ENCODE data around the gene FRAT1. TPM values are rescaled to one million over a fixed set of nuclear protein-coding genes. Genes with fewer than 3 reads are reported as not detected.
A peak's percentile ranks its signal among the peaks of the same experiment; 100 is the strongest.
"Not testable (repeated sequence)": the region's sequence is repeated elsewhere in the genome, so short reads cannot be mapped to it uniquely, and the experiment has no call there.

Gene FRAT1
- total RNA-seq, 1 donor from 2014 or later: 2.4 TPM

DNA sequence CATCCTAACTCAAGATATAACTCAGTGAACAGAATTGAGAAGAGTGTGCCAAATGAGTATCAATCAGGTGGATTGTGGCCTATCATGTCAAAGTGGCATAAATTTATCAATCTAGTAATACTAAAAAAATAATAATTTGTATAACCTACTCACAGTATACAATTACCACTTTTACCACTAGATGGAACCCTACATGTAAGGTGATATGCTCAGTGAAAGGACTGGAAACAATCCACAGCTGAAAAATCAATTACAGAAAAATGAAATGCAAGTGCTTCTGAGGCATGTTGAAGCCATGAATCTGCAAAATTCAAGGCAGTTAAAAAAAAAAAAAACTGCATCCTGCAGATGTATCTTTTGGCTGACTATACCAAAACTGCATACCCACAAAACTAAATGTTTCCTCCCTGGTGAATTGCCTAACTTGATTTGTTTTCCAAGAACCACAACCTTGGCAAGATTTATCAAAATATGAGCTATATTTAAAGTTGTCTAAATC lies 40.5 kb upstream of the FRAT1 start:
- Histone ChIP-seq H3K36me3 (ENCODE audit: control insufficient read depth, insufficient read depth, low read length) (no peaks in the 10 kb centered on the region), H3K4me3 (ENCODE audit: low read depth, low read length) (no peak overlapping the region), H3K27me3 (ENCODE audit: control insufficient read depth, insufficient read depth, low read length) (no peaks in the 10 kb centered on the region)
- peak; percentile 16 for DNase-seq (ENCODE audit: low read depth)
- TF ChIP-seq CTCF (IDR thresholded peaks at IDR 0.05; ENCODE audit: insufficient read depth, low read length, poor library complexity, severe bottlenecking): peak; percentile 44

DNA sequence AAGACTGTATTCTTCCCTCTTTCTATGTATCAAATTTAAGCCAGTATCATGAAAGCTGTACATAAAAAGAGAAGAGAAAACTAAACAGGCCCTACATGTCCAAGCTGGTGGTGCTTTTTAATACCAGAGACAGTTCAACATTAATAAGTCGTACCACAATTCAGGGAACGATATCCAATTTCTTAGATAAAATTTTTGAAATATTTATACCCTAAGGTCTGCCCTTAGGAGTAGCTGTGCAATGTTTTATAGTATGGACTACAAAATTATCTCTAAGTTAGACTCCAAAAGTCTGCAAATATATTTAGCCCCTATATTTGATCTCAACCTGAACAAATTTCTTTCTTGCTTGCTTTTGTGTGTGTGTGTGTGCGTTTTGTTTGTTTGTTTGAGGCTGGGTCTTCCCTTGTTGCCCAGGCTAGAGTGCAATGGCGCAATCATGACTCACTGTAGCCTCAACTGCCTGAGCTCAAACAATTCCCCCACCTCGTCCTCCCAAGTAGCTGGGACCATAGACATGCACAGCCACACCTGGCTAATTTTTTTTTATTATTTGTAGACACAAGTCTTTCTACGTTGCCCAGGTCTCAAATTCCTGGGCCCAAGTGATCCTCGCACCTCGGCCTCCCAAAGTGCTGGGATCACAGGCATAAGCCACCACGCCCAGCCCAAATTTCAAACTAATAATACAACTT lies 39.8 kb upstream of the FRAT1 start:
- Histone ChIP-seq H3K4me3 (ENCODE audit: low read depth, low read length) (no peak overlapping the region), H3K36me3 (ENCODE audit: control insufficient read depth, insufficient read depth, low read length) (no peaks in the 10 kb centered on the region), H3K27me3 (ENCODE audit: control insufficient read depth, insufficient read depth, low read length) (no peaks in the 10 kb centered on the region)
- TF ChIP-seq CTCF (IDR thresholded peaks at IDR 0.05; ENCODE audit: insufficient read depth, low read length, poor library complexity, severe bottlenecking): no peak
- DNase-seq (ENCODE audit: low read depth): no peak

DNA sequence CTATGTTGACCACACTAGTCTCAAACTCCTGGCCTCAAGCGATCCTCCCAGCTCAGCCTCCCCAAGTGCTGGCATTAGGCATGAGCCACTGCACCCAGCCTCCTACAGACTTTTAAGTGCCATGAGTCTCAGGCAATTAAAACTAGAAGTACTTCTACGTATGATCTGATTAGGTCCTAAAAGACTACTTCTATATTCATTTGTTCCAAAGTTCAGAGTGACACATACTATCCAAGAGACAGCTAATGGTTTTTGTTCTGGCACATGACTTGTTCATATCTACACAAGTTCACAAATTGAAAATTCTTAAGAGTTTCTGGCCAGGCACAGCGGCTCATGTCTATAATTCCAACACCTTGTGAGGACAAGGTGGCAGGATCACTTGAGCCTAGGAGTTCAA lies 38.3 kb upstream of the FRAT1 start:
- Histone ChIP-seq H3K4me3 (ENCODE audit: low read depth, low read length) (no peak overlapping the region), H3K36me3 (ENCODE audit: control insufficient read depth, insufficient read depth, low read length) (no peaks in the 10 kb centered on the region), H3K27me3 (ENCODE audit: control insufficient read depth, insufficient read depth, low read length) (no peaks in the 10 kb centered on the region)
- no peak for DNase-seq (ENCODE audit: low read depth)
- no peak for TF ChIP-seq CTCF (IDR thresholded peaks at IDR 0.05; ENCODE audit: insufficient read depth, low read length, poor library complexity, severe bottlenecking)

DNA sequence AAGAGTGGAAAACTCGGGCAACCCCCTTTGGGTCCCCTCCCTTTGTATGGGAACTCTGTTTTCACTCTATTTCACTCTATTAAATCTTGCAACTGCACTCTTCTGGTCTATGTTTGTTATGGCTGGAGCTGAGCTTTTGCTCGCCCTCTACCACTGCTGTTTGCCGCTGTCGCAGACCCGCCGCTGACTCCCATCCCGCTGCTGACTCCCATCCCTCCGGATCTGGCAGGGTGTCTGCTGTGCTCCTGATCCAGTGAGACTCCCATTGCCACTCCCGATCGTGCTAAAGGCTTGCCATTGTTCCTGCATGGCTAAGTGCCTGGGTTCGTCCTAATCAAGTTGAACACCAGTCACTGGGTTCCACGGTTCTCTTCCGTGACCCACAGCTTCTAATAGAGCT lies 29.0 kb upstream of the FRAT1 start:
- H3K4me3 ChIP-seq (ENCODE audit: low read depth, low read length); DNase-seq (ENCODE audit: low read depth); H3K27me3 ChIP-seq (ENCODE audit: control insufficient read depth, insufficient read depth, low read length); H3K36me3 ChIP-seq (ENCODE audit: control insufficient read depth, insufficient read depth, low read length): not testable (repeated sequence)

DNA sequence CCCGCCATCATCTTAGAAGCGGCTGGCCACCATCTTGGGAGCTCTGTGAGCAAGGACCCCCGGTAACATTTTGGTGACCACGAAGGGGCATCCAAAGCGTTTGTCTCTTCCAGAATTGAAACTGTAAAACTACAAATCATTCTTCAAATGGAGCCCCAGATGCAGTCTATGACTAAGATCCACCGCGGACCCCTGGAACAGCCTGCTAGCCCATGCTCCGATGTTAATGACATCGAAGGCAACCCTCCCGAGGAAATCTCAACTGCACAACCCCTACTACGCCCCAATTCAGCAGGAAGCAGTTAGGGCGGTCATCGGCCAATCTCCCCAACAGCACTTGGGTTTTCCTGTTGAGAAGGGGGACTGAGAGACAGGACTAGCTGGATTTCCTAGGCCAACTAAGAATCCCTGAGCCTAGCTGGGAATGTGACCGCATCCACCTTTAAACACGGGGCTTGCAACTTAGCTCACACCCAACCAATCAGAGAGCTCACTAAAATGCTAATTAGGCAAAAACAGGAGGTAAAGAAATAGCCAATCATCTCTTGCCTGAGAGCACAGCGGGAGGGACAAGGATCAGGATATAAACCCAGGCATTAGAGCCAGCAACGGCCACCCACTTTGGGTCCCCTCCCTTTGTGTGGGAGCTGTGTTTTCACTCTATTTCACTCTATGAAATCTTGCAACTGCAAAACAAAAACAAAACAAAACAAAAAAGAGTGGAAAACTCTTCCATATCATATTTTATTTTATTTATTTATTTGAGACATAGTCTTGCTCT lies 28.3 kb upstream of the FRAT1 start:
- H3K4me3 ChIP-seq (ENCODE audit: low read depth, low read length): peak overlapping the region; percentile 57
- not testable (repeated sequence) for DNase-seq (ENCODE audit: low read depth); H3K27me3 ChIP-seq (ENCODE audit: control insufficient read depth, insufficient read depth, low read length); H3K36me3 ChIP-seq (ENCODE audit: control insufficient read depth, insufficient read depth, low read length)

DNA sequence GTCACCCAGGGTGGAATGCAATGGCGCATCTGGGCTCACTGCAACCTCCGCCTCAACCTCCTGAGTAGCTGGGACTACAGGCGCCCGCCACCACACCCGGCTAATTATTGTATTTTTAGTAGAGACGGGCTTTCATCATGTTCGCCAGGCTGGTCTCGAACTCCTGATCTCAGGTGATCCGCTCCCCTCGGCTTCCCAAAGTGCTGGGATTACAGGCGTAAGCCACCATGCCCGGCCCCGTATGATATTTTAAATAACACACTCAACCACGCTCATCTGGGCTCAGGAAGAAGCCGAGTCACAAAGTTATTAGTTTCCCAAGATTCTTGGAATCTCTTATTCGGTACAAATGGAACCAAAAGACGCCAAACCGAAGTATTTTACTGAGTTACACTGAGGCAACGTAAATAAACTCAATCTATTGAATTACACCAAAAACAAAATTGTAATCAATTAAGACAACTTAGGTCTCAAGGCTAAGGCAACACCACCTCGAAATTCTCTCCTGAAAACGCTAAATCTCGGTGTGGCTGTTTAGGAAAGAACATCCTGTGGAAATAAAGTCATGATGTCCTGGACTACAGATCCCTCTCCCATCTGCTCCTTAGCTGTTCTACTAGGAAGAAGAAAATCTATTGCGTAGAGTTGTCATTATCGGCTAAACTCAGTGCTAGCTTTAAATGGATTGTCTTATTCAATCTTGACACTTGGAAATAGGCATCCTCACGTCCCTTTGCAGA lies 27.5 kb upstream of the FRAT1 start:
- Histone ChIP-seq H3K36me3 (ENCODE audit: control insufficient read depth, insufficient read depth, low read length) (no peaks in the 10 kb centered on the region), H3K27me3 (ENCODE audit: control insufficient read depth, insufficient read depth, low read length) (no peaks in the 10 kb centered on the region), H3K4me3 (ENCODE audit: low read depth, low read length) (peak overlapping the region; percentile 57)
- TF ChIP-seq CTCF (IDR thresholded peaks at IDR 0.05; ENCODE audit: insufficient read depth, low read length, poor library complexity, severe bottlenecking): no peak
- no peak for DNase-seq (ENCODE audit: low read depth)

Measured in kidney epithelial cell (primary cell).